SU-DHL-6 (cell line): ENCODE results near the gene CNFN.

ENCODE experiments used
- CTCF ChIP-seq: fragments of 200-600 bp; sonication (generic); IDR thresholded peaks from one replicate; pipeline ENCODE4 v1.5.1; 2017; ENCODE audit warnings: antibody characterized with exemption, mild to moderate bottlenecking, low read length, moderate library complexity; ENCODE audit not compliant: insufficient read depth, poor library complexity, severe bottlenecking
- EZH2phosphoT487 ChIP-seq: fragments of 200-600 bp; sonication (generic), shearing (Covaris generic); conservative IDR thresholded peaks from 2 replicates; pipeline ENCODE4 v1.6.1; 2018; ENCODE audit warnings: mild to moderate bottlenecking, antibody characterized with exemption, low read length, moderate library complexity, mixed read lengths

- TF ChIP-seq CTCF (no peak), EZH2phosphoT487 (no peak)
These were observed 17.2 kb upstream of the CNFN start for GRCh38 chr19:42407085-42407815.
